ENCODE measurements around the gene TDRD1.
A peak's percentile ranks its signal among the peaks of the same experiment; 100 is the strongest.

Gene TDRD1

GRCh38 chr10:114228156-114228555 is 49.0 kb downstream of the TDRD1 start:
- DNase-seq: no peak
- no peaks in the 10 kb centered on the region for H3K27me3 ChIP-seq (replicated peaks; ENCODE audit: control insufficient read depth, insufficient read depth, low read length, poor library complexity, severe bottlenecking)
- H3K36me3 ChIP-seq (ENCODE audit: control insufficient read depth, insufficient read depth, low read length): no peaks in the 10 kb centered on the region
- no peak overlapping the region for H3K27ac ChIP-seq (ENCODE audit: insufficient read depth, low read length, poor library complexity, severe bottlenecking)
- no peak overlapping the region for H3K4me3 ChIP-seq (ENCODE audit: insufficient read depth, low read depth, low read length, poor library complexity, severe bottlenecking)
- H3K4me1 ChIP-seq (ENCODE audit: control insufficient read depth, insufficient read depth, low read length, poor library complexity, severe bottlenecking): no peaks in the 10 kb centered on the region
- H3K9me3 ChIP-seq (ENCODE audit: control insufficient read depth, low read length): no peaks in the 10 kb centered on the region

DNA sequence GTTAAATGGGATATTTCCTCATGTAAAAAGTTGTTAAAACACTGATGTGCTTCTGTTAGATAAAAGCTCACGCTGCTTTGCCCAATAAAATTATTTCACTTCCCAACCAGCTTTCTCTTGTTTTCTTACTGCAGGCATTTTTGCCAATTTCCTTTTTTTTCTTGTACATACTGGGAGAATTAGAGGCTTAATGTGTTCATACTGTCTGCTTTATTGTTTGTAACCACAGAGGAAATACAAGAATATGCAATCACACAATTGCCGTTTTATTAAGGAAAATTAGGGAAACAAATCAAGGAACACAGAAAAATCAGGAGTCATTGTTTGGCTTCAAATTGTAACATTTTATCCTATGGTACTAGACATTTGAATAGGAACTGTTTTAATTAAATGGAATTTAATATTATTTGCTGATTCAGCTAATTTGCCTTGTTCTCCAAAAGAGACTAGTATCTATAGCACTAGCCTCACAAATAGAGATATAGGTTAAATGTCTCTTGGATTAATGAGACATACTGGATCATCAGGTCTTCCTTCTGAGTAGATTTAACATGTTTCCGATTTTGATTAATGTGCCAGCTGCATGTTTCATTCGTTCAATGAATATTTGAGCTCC is 53.5 kb downstream of the TDRD1 start:
- no peaks in the 10 kb centered on the region for H3K4me1 ChIP-seq (ENCODE audit: control insufficient read depth, insufficient read depth, low read length, poor library complexity, severe bottlenecking)
- no peak overlapping the region for H3K27ac ChIP-seq (ENCODE audit: insufficient read depth, low read length, poor library complexity, severe bottlenecking)
- H3K27me3 ChIP-seq (replicated peaks; ENCODE audit: control insufficient read depth, insufficient read depth, low read length, poor library complexity, severe bottlenecking): no peaks in the 10 kb centered on the region
- DNase-seq: no peak
- H3K9me3 ChIP-seq (ENCODE audit: control insufficient read depth, low read length): no peaks in the 10 kb centered on the region
- H3K36me3 ChIP-seq (ENCODE audit: control insufficient read depth, insufficient read depth, low read length): no peaks in the 10 kb centered on the region
- H3K4me3 ChIP-seq (ENCODE audit: insufficient read depth, low read depth, low read length, poor library complexity, severe bottlenecking): no peak overlapping the region

DNA sequence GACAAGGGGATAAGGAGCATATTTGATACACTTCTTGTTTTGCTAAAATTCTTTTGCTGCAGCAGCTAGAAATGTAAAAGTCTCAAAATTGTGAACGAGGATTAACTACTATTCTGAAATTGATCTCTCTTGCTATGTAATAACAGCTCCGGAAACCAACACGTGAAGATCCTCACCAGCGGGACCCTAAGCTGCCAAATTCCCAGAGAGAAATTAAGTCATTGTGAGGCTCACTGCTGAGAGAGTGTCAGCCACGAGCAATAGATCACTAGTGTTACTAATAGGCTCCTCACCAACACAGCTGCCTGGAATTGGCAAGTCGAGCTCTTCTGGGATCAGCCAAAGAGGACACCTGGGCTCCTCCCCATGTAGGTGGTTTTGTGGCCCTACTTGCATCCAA is 54.3 kb downstream of the TDRD1 start:
- Histone ChIP-seq H3K27ac (ENCODE audit: insufficient read depth, low read length, poor library complexity, severe bottlenecking) (no peak overlapping the region), H3K4me1 (ENCODE audit: control insufficient read depth, insufficient read depth, low read length, poor library complexity, severe bottlenecking) (no peaks in the 10 kb centered on the region), H3K36me3 (ENCODE audit: control insufficient read depth, insufficient read depth, low read length) (no peaks in the 10 kb centered on the region), H3K27me3 (replicated peaks; ENCODE audit: control insufficient read depth, insufficient read depth, low read length, poor library complexity, severe bottlenecking) (no peaks in the 10 kb centered on the region), H3K4me3 (ENCODE audit: insufficient read depth, low read depth, low read length, poor library complexity, severe bottlenecking) (no peak overlapping the region), H3K9me3 (ENCODE audit: control insufficient read depth, low read length) (no peaks in the 10 kb centered on the region)
- DNase-seq: no peak

- Histone ChIP-seq H3K27me3 (replicated peaks; ENCODE audit: control insufficient read depth, insufficient read depth, low read length, poor library complexity, severe bottlenecking) (no peaks in the 10 kb centered on the region), H3K27ac (ENCODE audit: insufficient read depth, low read length, poor library complexity, severe bottlenecking) (no peak overlapping the region), H3K9me3 (ENCODE audit: control insufficient read depth, low read length) (no peaks in the 10 kb centered on the region), H3K4me1 (ENCODE audit: control insufficient read depth, insufficient read depth, low read length, poor library complexity, severe bottlenecking) (no peaks in the 10 kb centered on the region), H3K36me3 (ENCODE audit: control insufficient read depth, insufficient read depth, low read length) (no peaks in the 10 kb centered on the region), H3K4me3 (ENCODE audit: insufficient read depth, low read depth, low read length, poor library complexity, severe bottlenecking) (no peak overlapping the region)
- DNase-seq: no peak
Observed at GRCh38 chr10:114234132-114234531, 55.0 kb downstream of the TDRD1 start.

DNA sequence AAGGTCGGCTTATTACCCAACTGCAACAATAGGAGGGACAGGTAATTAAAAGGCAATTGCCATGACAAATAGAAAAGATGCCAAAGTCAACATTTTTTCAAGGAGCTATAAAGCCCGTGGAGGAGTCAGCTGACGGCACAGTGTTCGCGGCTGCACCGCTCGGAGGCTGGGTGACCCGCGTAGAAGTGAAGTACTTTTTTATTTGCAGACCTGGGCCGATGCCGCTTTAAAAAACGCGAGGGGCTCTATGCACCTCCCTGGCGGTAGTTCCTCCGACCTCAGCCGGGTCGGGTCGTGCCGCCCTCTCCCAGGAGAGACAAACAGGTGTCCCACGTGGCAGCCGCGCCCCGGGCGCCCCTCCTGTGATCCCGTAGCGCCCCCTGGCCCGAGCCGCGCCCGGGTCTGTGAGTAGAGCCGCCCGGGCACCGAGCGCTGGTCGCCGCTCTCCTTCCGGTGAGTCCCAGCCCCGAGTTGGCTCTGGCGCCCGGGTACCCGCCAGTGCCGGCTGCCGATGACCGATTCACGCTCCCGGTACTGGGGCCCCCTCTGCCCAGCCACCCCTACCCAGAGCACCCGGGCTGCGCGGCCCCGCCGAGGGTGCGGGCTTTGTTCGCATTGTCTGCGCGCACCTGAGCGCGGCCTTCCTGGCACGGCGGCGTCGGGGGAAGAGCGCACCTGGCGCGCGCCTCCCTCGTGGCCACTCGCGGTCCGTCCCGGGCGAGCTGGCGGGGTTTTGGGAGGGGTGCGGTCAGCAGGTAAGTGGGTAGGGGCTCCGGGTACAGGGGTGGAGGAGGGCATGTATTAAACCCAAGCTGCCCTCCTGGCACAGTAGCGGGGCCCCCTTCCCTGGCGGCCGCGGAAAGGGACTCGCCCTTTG is 60.2 kb downstream of the TDRD1 start, which contains the start of gene VWA2:
VWA2 (plus strand) TSS at position 138 of the 877 bp plus-strand sequence. CDS start 9,460 bp downstream, outside the sequence.
- Histone ChIP-seq H3K9me3 (ENCODE audit: control insufficient read depth, low read length) (no peaks in the 10 kb centered on the region), H3K27me3 (replicated peaks; ENCODE audit: control insufficient read depth, insufficient read depth, low read length, poor library complexity, severe bottlenecking) (peaks cover 4% of the 10 kb centered on the region), H3K36me3 (ENCODE audit: control insufficient read depth, insufficient read depth, low read length) (no peaks in the 10 kb centered on the region), H3K27ac (ENCODE audit: insufficient read depth, low read length, poor library complexity, severe bottlenecking) (no peak within 1 kb of the TSS), H3K4me3 (ENCODE audit: insufficient read depth, low read depth, low read length, poor library complexity, severe bottlenecking) (peak within 1 kb of the TSS; percentile 13), H3K4me1 (ENCODE audit: control insufficient read depth, insufficient read depth, low read length, poor library complexity, severe bottlenecking) (peaks cover 6% of the 10 kb centered on the region)
- no peak for DNase-seq

DNA sequence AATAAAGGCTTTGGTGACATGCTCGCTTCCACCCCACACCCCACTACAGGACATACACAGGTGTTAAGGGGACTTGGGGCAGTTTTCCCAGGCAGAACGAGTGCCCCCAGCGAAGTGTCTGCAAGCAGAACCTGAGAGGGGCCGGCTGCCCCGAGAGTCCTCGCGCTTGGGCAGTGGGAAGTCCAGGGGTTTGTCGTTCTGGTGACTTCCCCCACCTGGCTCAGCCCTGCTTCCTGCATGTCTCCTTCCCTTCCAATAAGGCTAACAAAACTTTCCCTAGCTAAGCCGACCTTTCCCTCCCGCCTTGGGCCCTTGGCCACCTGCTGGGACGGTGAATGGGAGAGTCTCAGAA is 60.8 kb downstream of the TDRD1 start:
- no peaks in the 10 kb centered on the region for H3K36me3 ChIP-seq (ENCODE audit: control insufficient read depth, insufficient read depth, low read length)
- no peak overlapping the region for H3K27ac ChIP-seq (ENCODE audit: insufficient read depth, low read length, poor library complexity, severe bottlenecking)
- no peak for DNase-seq
- H3K9me3 ChIP-seq (ENCODE audit: control insufficient read depth, low read length): no peaks in the 10 kb centered on the region
- peaks cover 4% of the 10 kb centered on the region for H3K27me3 ChIP-seq (replicated peaks; ENCODE audit: control insufficient read depth, insufficient read depth, low read length, poor library complexity, severe bottlenecking)
- H3K4me3 ChIP-seq (ENCODE audit: insufficient read depth, low read depth, low read length, poor library complexity, severe bottlenecking): no peak overlapping the region
- H3K4me1 ChIP-seq (ENCODE audit: control insufficient read depth, insufficient read depth, low read length, poor library complexity, severe bottlenecking): peaks cover 6% of the 10 kb centered on the region

GRCh38 chr10:114242235-114242634 is 63.1 kb downstream of the TDRD1 start:
- Histone ChIP-seq H3K9me3 (ENCODE audit: control insufficient read depth, low read length) (no peaks in the 10 kb centered on the region), H3K4me1 (ENCODE audit: control insufficient read depth, insufficient read depth, low read length, poor library complexity, severe bottlenecking) (peaks cover 6% of the 10 kb centered on the region), H3K4me3 (ENCODE audit: insufficient read depth, low read depth, low read length, poor library complexity, severe bottlenecking) (no peak overlapping the region), H3K27ac (ENCODE audit: insufficient read depth, low read length, poor library complexity, severe bottlenecking) (no peak overlapping the region), H3K27me3 (replicated peaks; ENCODE audit: control insufficient read depth, insufficient read depth, low read length, poor library complexity, severe bottlenecking) (peaks cover 4% of the 10 kb centered on the region), H3K36me3 (ENCODE audit: control insufficient read depth, insufficient read depth, low read length) (no peaks in the 10 kb centered on the region)
- DNase-seq: no peak

- DNase-seq: no peak
- H3K27me3 ChIP-seq (replicated peaks; ENCODE audit: control insufficient read depth, insufficient read depth, low read length, poor library complexity, severe bottlenecking): peaks cover 4% of the 10 kb centered on the region
- H3K9me3 ChIP-seq (ENCODE audit: control insufficient read depth, low read length): no peaks in the 10 kb centered on the region
- no peak overlapping the region for H3K4me3 ChIP-seq (ENCODE audit: insufficient read depth, low read depth, low read length, poor library complexity, severe bottlenecking)
- H3K36me3 ChIP-seq (ENCODE audit: control insufficient read depth, insufficient read depth, low read length): no peaks in the 10 kb centered on the region
- H3K27ac ChIP-seq (ENCODE audit: insufficient read depth, low read length, poor library complexity, severe bottlenecking): no peak overlapping the region
- peaks cover 6% of the 10 kb centered on the region for H3K4me1 ChIP-seq (ENCODE audit: control insufficient read depth, insufficient read depth, low read length, poor library complexity, severe bottlenecking)
Observed at GRCh38 chr10:114243661-114244060, 64.5 kb downstream of the TDRD1 start.

DNA sequence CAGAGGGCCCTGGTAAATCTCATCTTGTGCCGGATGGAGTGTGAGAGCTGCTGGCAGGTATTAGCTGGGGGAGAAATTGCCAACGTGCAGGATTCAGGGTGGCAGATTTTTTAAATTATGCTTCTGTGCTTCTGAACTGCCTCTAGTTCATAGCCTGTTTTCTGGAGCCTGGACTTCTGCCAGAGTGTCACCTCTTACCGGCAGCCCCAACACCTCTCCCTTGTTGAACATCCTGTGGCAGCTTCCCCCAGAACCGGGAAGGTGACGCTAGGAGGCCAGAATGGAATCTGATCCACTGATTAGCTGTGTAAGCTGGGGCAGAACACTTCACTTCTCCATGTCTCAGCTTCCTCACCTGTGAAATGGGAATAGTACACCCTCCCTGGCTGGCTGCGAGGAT is 65.0 kb downstream of the TDRD1 start:
- Histone ChIP-seq H3K4me3 (ENCODE audit: insufficient read depth, low read depth, low read length, poor library complexity, severe bottlenecking) (no peak overlapping the region), H3K36me3 (ENCODE audit: control insufficient read depth, insufficient read depth, low read length) (no peaks in the 10 kb centered on the region), H3K27ac (ENCODE audit: insufficient read depth, low read length, poor library complexity, severe bottlenecking) (no peak overlapping the region), H3K27me3 (replicated peaks; ENCODE audit: control insufficient read depth, insufficient read depth, low read length, poor library complexity, severe bottlenecking) (peaks cover 4% of the 10 kb centered on the region), H3K4me1 (ENCODE audit: control insufficient read depth, insufficient read depth, low read length, poor library complexity, severe bottlenecking) (peaks cover 6% of the 10 kb centered on the region), H3K9me3 (ENCODE audit: control insufficient read depth, low read length) (no peaks in the 10 kb centered on the region)
- no peak for DNase-seq

DNA sequence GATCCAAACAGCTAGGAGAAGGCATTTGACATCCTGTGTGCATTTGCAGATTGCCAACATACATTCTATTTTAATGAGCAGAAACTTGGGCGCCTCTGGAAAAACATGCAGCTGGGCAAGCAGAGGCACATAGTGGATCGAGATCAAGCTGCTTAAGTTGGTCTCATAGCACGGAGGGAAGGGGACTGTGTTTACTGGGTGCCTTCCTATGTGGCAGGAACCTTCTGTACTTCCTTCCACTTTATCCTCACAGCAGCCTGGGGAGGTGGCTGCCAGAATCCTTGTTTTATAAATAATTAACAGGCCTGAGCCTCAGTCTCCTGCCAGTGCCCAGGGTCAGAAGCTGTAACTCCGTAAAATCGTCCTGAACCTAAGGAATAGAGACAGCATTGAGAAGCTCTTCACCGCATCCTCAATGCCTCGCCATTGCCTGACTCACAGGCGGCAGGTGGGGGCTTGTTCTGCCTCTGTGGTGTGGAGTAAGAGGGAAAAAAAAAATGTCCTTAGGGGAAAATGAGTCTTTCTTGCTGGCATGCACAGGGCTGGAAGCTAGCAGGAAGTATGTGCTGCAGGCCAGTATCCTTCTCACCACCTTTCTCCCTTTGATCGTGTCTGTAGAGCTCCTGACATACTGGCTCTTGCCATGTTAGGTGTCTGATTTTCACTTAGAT is 66.1 kb downstream of the TDRD1 start:
- Histone ChIP-seq H3K4me1 (ENCODE audit: control insufficient read depth, insufficient read depth, low read length, poor library complexity, severe bottlenecking) (no peaks in the 10 kb centered on the region), H3K4me3 (ENCODE audit: insufficient read depth, low read depth, low read length, poor library complexity, severe bottlenecking) (no peak overlapping the region), H3K36me3 (ENCODE audit: control insufficient read depth, insufficient read depth, low read length) (no peaks in the 10 kb centered on the region), H3K27ac (ENCODE audit: insufficient read depth, low read length, poor library complexity, severe bottlenecking) (no peak overlapping the region), H3K9me3 (ENCODE audit: control insufficient read depth, low read length) (no peaks in the 10 kb centered on the region), H3K27me3 (replicated peaks; ENCODE audit: control insufficient read depth, insufficient read depth, low read length, poor library complexity, severe bottlenecking) (no peaks in the 10 kb centered on the region)
- no peak for DNase-seq
